Measurements from ENCODE around the gene ELF2. TPM values are rescaled to one million over a fixed set of nuclear protein-coding genes. Genes with fewer than 3 reads are reported as not detected.

The ELF2 gene
- total RNA-seq, 6 donors from 2014 or later = 34.5 to 87.0 (median 39.1) TPM

DNA sequence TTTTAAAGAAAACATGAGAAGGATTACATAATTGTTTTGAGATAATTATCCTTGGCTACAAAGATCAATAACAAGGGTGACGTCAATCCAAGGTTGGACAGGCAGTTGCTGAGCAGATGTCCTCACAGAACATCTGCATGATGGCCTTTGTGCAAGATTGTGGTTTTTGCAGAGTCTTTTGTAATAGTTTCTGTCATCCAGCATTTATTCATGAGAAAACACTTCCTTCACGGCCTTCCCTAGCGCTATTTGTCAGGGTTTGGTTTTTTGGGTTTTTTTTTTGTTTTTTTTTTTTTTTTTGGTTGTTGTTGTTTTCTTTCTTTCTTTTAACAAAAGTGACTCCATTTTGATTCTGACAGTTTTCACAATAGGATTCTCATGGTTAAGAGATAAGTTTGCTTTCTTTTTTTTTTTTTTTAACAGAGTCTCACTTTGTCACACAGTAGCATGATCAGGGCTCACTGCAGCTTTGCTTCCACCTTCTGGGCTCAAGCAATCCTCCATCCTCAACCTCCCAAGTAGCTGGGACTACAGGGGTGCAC, 31.5 kb upstream of the ELF2 start:
- 43 to 62% methylated on average over 3 of the region's 3 CpGs for WGBS, 2 donors
- H3K9me3 ChIP-seq = no peaks in the 10 kb centered on the region
- TF ChIP-seq EP300 (IDR thresholded peaks at IDR 0.05) = peak in 3 of 4 donors; percentile 50 to 74 (median 71)
- peak; percentile 10 to 71 for TF ChIP-seq POLR2AphosphoS5 (IDR thresholded peaks at IDR 0.05)
- TF ChIP-seq, protein P1, sequence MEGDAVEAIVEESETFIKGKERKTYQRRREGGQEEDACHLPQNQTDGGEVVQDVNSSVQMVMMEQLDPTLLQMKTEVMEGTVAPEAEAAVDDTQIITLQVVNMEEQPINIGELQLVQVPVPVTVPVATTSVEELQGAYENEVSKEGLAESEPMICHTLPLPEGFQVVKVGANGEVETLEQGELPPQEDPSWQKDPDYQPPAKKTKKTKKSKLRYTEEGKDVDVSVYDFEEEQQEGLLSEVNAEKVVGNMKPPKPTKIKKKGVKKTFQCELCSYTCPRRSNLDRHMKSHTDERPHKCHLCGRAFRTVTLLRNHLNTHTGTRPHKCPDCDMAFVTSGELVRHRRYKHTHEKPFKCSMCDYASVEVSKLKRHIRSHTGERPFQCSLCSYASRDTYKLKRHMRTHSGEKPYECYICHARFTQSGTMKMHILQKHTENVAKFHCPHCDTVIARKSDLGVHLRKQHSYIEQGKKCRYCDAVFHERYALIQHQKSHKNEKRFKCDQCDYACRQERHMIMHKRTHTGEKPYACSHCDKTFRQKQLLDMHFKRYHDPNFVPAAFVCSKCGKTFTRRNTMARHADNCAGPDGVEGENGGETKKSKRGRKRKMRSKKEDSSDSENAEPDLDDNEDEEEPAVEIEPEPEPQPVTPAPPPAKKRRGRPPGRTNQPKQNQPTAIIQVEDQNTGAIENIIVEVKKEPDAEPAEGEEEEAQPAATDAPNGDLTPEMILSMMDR (IDR thresholded peaks at IDR 0.05) = no peak
- TF ChIP-seq POLR2A (IDR thresholded peaks at IDR 0.05) = no peak
- peak overlapping the region in 2 of 4 donors; percentile 49 to 66 for H3K27ac ChIP-seq
- no peaks in the 10 kb centered on the region for H3K27me3 ChIP-seq
- DNase-seq (peak in 1 of 2 donors; percentile 43), ATAC-seq (ENCODE audit: low FRiP score in 2 of 2) (peak; percentile 75 to 94)
- H3K36me3 ChIP-seq = no peaks in the 10 kb centered on the region
- H3K4me1 ChIP-seq = peaks cover 0 to 4% (median 0%) of the 10 kb centered on the region in 4 donors
- H3K4me3 ChIP-seq = no peak overlapping the region

DNA sequence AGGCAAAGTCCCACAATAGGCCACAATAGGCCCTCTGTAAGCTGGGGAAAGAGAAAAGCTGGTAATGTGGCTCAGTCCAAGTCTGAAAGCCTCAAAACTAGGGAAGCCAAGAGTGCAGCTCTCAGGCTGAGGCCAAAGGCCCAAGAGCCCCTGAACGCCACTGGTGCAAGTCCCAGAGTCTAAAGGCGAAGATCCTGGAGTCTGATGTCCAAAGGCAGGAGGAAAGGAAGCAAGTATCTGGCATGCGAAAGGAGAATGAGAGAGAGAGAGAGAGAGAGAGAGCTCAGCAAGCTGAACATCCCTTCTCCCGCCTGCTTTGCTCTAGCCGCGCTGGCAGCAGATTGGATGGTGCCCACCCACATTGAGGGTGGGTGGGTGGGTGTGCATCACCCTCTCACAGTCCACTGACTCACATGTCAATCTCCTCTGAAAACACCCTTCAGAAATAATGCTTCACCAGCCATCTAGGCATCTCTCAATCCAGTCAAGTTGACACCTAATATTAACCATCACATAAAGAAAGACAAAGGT, 30.9 kb upstream of the ELF2 start:
- Histone ChIP-seq H3K27ac (peak overlapping the region in 3 of 4 donors; percentile 49 to 74 (median 66)), H3K4me1 (peaks cover 0 to 4% (median 0%) of the 10 kb centered on the region in 4 donors), H3K4me3 (no peak overlapping the region), H3K36me3 (no peaks in the 10 kb centered on the region), H3K27me3 (no peaks in the 10 kb centered on the region), H3K9me3 (no peaks in the 10 kb centered on the region)
- TF ChIP-seq EP300 (IDR thresholded peaks at IDR 0.05) = no peak
- TF ChIP-seq POLR2A (IDR thresholded peaks at IDR 0.05) = no peak
- TF ChIP-seq, protein P1 (IDR thresholded peaks at IDR 0.05) = no peak
- TF ChIP-seq POLR2AphosphoS5 (IDR thresholded peaks at IDR 0.05) = no peak
- 76 to 92% methylated on average over 6 of the region's 6 CpGs for WGBS, 2 donors
- peak in 1 of 2 donors; percentile 75 for ATAC-seq (ENCODE audit: low FRiP score in 2 of 2)
- no peak for DNase-seq

- Histone ChIP-seq H3K4me1 (peaks cover 0 to 4% (median 0%) of the 10 kb centered on the region in 4 donors), H3K27ac (peak overlapping the region in 2 of 4 donors; percentile 66 to 74), H3K4me3 (no peak overlapping the region), H3K9me3 (no peaks in the 10 kb centered on the region), H3K36me3 (no peaks in the 10 kb centered on the region), H3K27me3 (no peaks in the 10 kb centered on the region)
- no peak for TF ChIP-seq POLR2A (IDR thresholded peaks at IDR 0.05)
- TF ChIP-seq, protein P1 (IDR thresholded peaks at IDR 0.05) = no peak
- ATAC-seq (ENCODE audit: low FRiP score in 2 of 2) (peak in 1 of 2 donors; percentile 45), DNase-seq (no peak)
- WGBS, 2 donors = 64 to 65% methylated on average over 3 of the region's 3 CpGs
These were observed 30.2 kb upstream of the ELF2 start for GRCh38 chr4:139207247-139207646.

DNA sequence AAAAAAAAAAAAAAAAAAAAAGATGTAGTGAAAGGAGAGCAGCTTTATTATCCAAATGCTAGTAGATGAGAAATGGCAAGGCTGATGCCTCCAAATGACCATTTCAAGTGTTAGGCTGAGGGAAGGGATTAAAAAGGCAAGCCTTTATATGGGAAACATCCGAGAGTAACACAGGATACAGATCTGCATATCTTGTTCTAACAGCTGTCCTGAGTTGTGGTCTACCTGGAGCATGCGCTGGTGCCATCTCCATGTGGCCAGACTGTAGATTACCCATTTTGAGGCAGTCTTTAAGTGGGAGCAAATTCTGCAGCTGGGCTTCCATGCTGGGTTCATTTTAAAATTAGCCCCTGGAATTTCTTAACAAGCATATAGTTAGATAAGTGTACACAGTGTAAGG, 26.0 kb upstream of the ELF2 start:
- Histone ChIP-seq H3K27ac (no peak overlapping the region), H3K36me3 (no peaks in the 10 kb centered on the region), H3K27me3 (no peaks in the 10 kb centered on the region), H3K4me1 (peaks cover 0 to 3% (median 0%) of the 10 kb centered on the region in 4 donors), H3K9me3 (no peaks in the 10 kb centered on the region), H3K4me3 (no peak overlapping the region)
- WGBS, 2 donors = 93 to 95% methylated on average over 2 of the region's 2 CpGs
- TF ChIP-seq POLR2AphosphoS5 (IDR thresholded peaks at IDR 0.05) = no peak
- TF ChIP-seq POLR2A (IDR thresholded peaks at IDR 0.05) = no peak
- TF ChIP-seq, protein P1 (IDR thresholded peaks at IDR 0.05) = no peak
- TF ChIP-seq EP300 (IDR thresholded peaks at IDR 0.05) = no peak
- ATAC-seq (ENCODE audit: low FRiP score in 2 of 2) (no peak), DNase-seq (no peak)

- Histone ChIP-seq H3K9me3 (no peaks in the 10 kb centered on the region), H3K4me1 (no peaks in the 10 kb centered on the region), H3K27ac (no peak overlapping the region), H3K36me3 (no peaks in the 10 kb centered on the region), H3K4me3 (no peak overlapping the region), H3K27me3 (no peaks in the 10 kb centered on the region)
- WGBS, 2 donors = 84 to 88% methylated on average over 4 of the region's 4 CpGs
- no peak for ATAC-seq (ENCODE audit: low FRiP score in 2 of 2)
- DNase-seq = no peak
- TF ChIP-seq EP300 (IDR thresholded peaks at IDR 0.05) (no peak), POLR2AphosphoS5 (IDR thresholded peaks at IDR 0.05) (no peak), POLR2A (IDR thresholded peaks at IDR 0.05) (no peak)
- TF ChIP-seq, protein P1 (IDR thresholded peaks at IDR 0.05) = no peak
These were observed 23.5 kb upstream of the ELF2 start for GRCh38 chr4:139200506-139200905.
